ENCODE data around the gene ST7.

Gene ST7

GRCh38 chr7:117248829-117249228 lies 295.5 kb downstream of the ST7 start:
- H3K4me3 ChIP-seq (ENCODE audit: low read depth, low read length) = no peak overlapping the region
- DNase-seq (ENCODE audit: low read depth) = no peak
- no peak for TF ChIP-seq POLR2A (IDR thresholded peaks at IDR 0.05; ENCODE audit: extremely low read depth, insufficient read length)
- no peak for TF ChIP-seq MAX (IDR thresholded peaks at IDR 0.05; ENCODE audit: low read depth, low read length)
- TF ChIP-seq MYC (IDR thresholded peaks at IDR 0.05; ENCODE audit: low read depth, low read length) = no peak
- TF ChIP-seq CTCF (IDR thresholded peaks at IDR 0.05; ENCODE audit: low read depth, low read length) = no peak

DNA sequence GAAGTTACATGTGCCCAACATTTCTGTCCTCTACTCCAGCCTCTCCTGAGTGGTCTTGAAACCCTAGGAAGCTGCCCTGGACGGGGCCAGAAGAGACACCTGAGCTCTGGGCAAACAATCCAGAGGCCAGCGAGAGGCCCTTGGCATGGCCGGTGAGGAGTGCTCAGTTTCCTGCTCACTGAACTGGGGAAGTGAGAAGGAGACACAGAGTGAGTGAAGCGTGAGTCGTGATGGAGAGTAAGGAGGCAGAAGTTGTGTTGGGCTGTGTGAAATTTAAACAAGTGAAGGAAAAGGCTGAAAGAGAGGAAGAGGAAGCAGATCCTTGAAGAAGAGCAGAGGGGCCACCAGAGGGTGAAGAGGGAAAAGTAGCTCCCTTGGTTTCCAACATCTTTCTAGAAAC lies 296.4 kb downstream of the ST7 start:
- H3K4me3 ChIP-seq (ENCODE audit: low read depth, low read length) = no peak overlapping the region
- DNase-seq (ENCODE audit: low read depth) = no peak
- TF ChIP-seq POLR2A (IDR thresholded peaks at IDR 0.05; ENCODE audit: extremely low read depth, insufficient read length) (no peak), CTCF (IDR thresholded peaks at IDR 0.05; ENCODE audit: low read depth, low read length) (no peak), MYC (IDR thresholded peaks at IDR 0.05; ENCODE audit: low read depth, low read length) (no peak), MAX (IDR thresholded peaks at IDR 0.05; ENCODE audit: low read depth, low read length) (no peak)

DNA sequence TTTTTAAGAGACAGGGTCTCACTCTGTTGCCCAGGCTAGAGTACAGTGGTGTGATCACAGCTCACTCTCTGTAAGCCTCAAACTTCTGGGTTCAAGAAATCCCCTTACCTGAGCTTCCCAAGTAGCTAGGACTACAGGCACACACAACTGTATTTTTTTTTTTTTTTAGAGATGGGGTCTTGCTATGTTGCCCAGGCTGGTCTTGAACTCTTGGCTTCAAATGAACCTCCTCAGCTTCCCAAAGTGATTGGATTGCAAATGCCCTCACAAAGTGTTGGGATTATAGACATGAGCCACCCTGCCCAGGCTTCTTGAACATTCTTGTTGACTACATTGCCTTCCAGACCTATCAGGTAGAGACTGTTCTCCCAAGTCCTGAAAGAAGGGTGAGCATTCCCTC lies 296.9 kb downstream of the ST7 start:
- no peak for TF ChIP-seq CTCF (IDR thresholded peaks at IDR 0.05; ENCODE audit: low read depth, low read length)
- no peak for TF ChIP-seq MYC (IDR thresholded peaks at IDR 0.05; ENCODE audit: low read depth, low read length)
- no peak for TF ChIP-seq MAX (IDR thresholded peaks at IDR 0.05; ENCODE audit: low read depth, low read length)
- no peak for TF ChIP-seq POLR2A (IDR thresholded peaks at IDR 0.05; ENCODE audit: extremely low read depth, insufficient read length)
- DNase-seq (ENCODE audit: low read depth) = no peak
- no peak overlapping the region for H3K4me3 ChIP-seq (ENCODE audit: low read depth, low read length)

GRCh38 chr7:117250801-117251200 lies 297.5 kb downstream of the ST7 start:
- no peak for DNase-seq (ENCODE audit: low read depth)
- H3K4me3 ChIP-seq (ENCODE audit: low read depth, low read length) = no peak overlapping the region
- TF ChIP-seq MYC (IDR thresholded peaks at IDR 0.05; ENCODE audit: low read depth, low read length) (no peak), CTCF (IDR thresholded peaks at IDR 0.05; ENCODE audit: low read depth, low read length) (no peak), MAX (IDR thresholded peaks at IDR 0.05; ENCODE audit: low read depth, low read length) (no peak), POLR2A (IDR thresholded peaks at IDR 0.05; ENCODE audit: extremely low read depth, insufficient read length) (no peak)

DNA sequence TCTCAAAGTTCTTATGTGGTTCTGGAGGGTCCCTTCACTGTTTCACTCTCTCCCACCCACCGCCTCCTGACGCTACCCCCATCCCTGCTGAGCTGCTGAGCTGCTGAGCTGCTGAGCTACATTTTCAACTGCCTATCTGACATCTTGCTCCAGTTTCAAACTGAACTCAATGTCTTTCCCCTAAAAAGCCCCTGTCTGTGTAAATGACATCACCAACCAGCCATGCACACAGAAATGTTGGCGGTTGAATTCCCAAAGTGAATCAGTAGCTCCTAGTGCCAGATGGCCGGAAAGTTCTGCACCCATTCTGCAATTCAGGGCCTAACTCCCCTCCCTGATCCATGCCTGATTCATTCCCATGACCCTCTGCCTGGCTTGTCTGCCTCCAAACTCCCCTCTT lies 298.4 kb downstream of the ST7 start:
- no peak for DNase-seq (ENCODE audit: low read depth)
- no peak overlapping the region for H3K4me3 ChIP-seq (ENCODE audit: low read depth, low read length)
- TF ChIP-seq MAX (IDR thresholded peaks at IDR 0.05; ENCODE audit: low read depth, low read length) = no peak
- TF ChIP-seq MYC (IDR thresholded peaks at IDR 0.05; ENCODE audit: low read depth, low read length) = no peak
- TF ChIP-seq CTCF (IDR thresholded peaks at IDR 0.05; ENCODE audit: low read depth, low read length) = no peak
- no peak for TF ChIP-seq POLR2A (IDR thresholded peaks at IDR 0.05; ENCODE audit: extremely low read depth, insufficient read length)

DNA sequence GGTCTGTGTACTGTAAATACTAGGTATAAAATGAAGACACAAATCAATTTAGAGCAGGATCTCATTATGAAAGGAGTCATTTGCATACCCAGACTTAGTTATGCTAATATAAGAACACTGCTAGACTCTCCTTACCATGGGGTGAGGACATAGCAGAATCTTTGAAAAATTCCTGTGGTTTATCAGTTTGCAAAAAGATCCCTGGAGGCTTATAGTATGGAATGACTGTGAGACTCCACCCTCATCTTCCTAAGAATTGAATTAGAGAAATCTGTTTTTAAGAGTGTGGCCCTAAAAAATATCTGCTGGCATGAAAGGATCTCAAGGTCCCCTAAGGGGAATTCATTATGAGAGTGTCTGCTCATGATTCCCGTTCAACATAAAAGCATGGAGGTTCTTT lies 306.3 kb downstream of the ST7 start:
- no peak for DNase-seq (ENCODE audit: low read depth)
- H3K4me3 ChIP-seq (ENCODE audit: low read depth, low read length) = no peak overlapping the region
- no peak for TF ChIP-seq MYC (IDR thresholded peaks at IDR 0.05; ENCODE audit: low read depth, low read length)
- TF ChIP-seq POLR2A (IDR thresholded peaks at IDR 0.05; ENCODE audit: extremely low read depth, insufficient read length) = no peak
- TF ChIP-seq MAX (IDR thresholded peaks at IDR 0.05; ENCODE audit: low read depth, low read length) = no peak
- no peak for TF ChIP-seq CTCF (IDR thresholded peaks at IDR 0.05; ENCODE audit: low read depth, low read length)
